ENCODE measurements around the gene SNAP23.

The SNAP23 gene

DNA sequence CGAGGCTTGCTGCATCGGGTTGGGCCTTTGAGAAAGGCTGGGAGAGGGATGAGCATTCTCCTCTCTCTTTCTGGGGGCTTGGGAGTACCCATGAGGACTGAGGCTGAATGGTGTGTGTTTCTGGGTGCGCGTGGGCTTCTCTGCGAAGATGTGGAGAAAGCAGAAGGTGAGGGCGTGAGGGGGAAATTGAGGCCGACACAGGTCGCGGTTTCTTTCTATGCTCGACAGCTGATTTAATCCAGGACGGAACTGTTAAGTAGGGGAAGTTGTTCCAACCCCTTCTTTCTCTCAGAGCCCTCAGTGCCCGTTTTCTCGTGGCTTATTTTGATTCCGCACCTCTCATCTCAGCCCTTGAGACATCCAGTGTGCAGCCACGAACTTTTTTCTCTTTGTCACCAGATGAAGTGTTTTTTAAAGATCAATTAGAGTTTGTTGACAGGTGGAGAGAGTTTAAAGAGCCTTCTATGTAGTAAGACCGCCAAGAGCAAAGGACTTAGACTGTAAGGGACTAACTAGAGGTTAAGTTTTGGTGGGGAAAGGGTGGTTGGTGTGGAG, 80.7 kb downstream of the SNAP23 start:
- ChIA-PET CTCF (interaction anchor here (0.8 to 1.0 kb wide), 2 partner anchors 12 to 19 kb away, joined by 3 to 5 read pairs; no protein-coding TSS in a partner anchor), POLR2A (interaction anchor here (0.6 to 1.4 kb wide), 11 partner anchors 15 to 1187 kb away, joined by 3 to 7 read pairs (median 4); partner anchors contain the start of genes HAUS2, LRRC57 and ZNF106)
- TF ChIP-seq, protein P1, sequence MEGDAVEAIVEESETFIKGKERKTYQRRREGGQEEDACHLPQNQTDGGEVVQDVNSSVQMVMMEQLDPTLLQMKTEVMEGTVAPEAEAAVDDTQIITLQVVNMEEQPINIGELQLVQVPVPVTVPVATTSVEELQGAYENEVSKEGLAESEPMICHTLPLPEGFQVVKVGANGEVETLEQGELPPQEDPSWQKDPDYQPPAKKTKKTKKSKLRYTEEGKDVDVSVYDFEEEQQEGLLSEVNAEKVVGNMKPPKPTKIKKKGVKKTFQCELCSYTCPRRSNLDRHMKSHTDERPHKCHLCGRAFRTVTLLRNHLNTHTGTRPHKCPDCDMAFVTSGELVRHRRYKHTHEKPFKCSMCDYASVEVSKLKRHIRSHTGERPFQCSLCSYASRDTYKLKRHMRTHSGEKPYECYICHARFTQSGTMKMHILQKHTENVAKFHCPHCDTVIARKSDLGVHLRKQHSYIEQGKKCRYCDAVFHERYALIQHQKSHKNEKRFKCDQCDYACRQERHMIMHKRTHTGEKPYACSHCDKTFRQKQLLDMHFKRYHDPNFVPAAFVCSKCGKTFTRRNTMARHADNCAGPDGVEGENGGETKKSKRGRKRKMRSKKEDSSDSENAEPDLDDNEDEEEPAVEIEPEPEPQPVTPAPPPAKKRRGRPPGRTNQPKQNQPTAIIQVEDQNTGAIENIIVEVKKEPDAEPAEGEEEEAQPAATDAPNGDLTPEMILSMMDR (IDR thresholded peaks at IDR 0.05; ENCODE audit: control extremely low read depth, extremely low read depth, low read depth, missing control alignments), result no peak
- no peak for DNase-seq (ENCODE audit: extremely low spot score)

DNA sequence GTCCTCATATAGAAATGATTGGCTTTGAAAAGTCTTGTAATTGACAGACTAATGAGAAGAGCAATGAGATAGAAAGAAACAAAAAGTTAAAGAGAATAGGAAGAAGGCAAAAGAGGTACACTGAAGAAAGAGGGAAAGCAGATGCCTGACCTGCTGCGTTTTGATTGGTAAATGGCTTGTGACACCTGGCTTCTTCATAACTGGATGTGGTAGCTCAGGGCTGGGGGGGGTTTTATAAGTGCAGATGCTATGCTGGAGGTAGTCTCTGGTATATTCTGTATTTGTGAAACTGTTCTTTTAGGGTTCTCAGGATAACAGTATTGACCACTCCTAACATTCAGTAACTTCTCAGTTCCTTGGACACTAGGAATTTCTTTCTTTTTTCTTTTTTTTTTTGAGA, 81.3 kb downstream of the SNAP23 start:
- ChIA-PET POLR2A (no interaction called here), CTCF (no interaction called here)
- TF ChIP-seq, protein P1 (IDR thresholded peaks at IDR 0.05; ENCODE audit: control extremely low read depth, extremely low read depth, low read depth, missing control alignments), result no peak
- DNase-seq (ENCODE audit: extremely low spot score), result peak; percentile 28

DNA sequence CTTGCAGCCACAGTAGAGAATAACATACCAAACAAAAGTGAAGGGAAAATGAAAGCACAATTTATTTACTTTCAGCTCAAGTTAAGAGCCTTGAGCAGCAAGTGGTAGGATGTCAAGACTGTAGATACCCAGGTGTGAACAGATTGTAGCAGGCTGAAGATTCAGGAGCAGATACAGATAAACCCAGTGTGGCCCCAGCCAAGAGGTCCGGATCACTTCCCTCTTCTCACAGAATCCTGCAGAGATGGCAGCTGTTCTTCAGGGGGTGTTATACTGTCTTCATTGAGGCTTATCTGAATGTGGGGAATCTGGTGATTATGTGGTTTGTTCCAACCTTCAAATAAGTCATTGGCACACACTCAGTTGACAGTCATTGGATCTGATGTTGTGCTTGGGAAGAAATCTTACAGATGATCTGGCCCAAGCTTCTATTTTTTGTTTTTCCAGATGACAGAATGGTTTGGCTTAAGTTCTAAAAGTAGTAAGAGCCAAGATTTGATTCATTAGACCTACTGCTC, 82.1 kb downstream of the SNAP23 start:
- peak; percentile 31 for DNase-seq (ENCODE audit: extremely low spot score)
- TF ChIP-seq, protein P1 (IDR thresholded peaks at IDR 0.05; ENCODE audit: control extremely low read depth, extremely low read depth, low read depth, missing control alignments), result no peak
- ChIA-PET CTCF (no interaction called here), POLR2A (no interaction called here)

DNA sequence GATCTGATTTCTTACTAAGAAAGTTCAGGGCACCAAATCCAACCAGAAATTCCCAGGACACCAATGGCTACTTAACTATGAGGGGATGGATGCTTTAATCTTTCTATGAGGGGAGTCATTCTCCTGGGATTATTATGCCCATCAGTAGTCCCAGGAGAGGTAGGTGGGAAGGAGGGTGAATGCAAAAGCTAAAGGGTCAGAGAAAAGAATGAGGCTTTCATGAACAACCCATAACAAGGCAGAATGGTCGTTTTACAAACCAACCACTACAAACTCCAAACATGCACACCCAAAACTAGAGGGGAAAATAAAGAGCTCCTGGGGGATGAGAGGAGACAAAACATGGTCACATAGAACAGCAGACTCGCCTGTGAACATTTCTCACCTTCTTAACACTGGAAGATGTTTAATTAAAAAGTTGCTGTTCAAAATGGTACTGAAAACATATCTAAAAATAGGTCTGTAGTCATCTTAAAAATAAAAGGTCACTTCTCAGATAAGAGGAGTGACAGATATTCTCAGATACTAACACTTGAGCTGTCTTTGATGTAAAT, 83.6 kb downstream of the SNAP23 start:
- ChIA-PET CTCF (no interaction called here), POLR2A (interaction anchor here (1.3 kb wide), 1 partner anchor 28 kb away, joined by 3 read pairs; no protein-coding TSS in a partner anchor)
- DNase-seq (ENCODE audit: extremely low spot score), result no peak
- TF ChIP-seq, protein P1 (IDR thresholded peaks at IDR 0.05; ENCODE audit: control extremely low read depth, extremely low read depth, low read depth, missing control alignments), result no peak

DNA sequence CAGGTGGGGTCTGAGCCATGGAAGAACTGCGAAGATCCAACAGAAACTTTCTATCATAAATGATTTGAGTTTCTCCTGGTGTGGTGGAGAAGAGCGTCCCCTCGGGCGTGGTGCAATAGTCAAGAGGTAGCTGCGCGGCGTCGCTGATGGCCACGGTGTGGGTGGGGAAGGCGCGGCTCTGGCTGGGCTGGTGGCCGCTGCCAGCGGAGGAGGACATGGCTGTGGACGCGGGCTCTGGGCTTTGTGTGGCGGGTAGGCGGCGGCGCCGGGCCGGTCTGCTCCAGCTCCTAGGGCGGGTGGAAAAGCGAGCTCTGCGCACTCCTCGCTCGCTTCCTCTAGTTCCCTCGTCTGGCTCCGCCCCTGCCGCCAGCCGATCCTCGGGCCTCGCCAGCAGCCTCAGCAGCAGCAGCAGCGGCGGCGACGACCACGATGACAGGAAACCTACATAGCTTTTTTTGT, 85.9 kb downstream of the SNAP23 start:
- peak; percentile 78 for DNase-seq (ENCODE audit: extremely low spot score)
- TF ChIP-seq, protein P1 (IDR thresholded peaks at IDR 0.05; ENCODE audit: control extremely low read depth, extremely low read depth, low read depth, missing control alignments), result no peak
- CTCF ChIA-PET, result interaction anchor here (0.9 to 1.6 kb wide), 4 partner anchors 11 to 42 kb away, joined by 3 to 4 read pairs (median 4); no protein-coding TSS in a partner anchor
- POLR2A ChIA-PET, result no interaction called here
